ENCODE measurements around the gene MAN1C1. TPM values are rescaled to one million over a fixed set of nuclear protein-coding genes. Genes with fewer than 3 reads are reported as not detected.

The MAN1C1 gene
- total and polyA plus RNA-seq, 3 experiments from 2014 or later = 2.8 to 5.6 (median 3.6) TPM

DNA sequence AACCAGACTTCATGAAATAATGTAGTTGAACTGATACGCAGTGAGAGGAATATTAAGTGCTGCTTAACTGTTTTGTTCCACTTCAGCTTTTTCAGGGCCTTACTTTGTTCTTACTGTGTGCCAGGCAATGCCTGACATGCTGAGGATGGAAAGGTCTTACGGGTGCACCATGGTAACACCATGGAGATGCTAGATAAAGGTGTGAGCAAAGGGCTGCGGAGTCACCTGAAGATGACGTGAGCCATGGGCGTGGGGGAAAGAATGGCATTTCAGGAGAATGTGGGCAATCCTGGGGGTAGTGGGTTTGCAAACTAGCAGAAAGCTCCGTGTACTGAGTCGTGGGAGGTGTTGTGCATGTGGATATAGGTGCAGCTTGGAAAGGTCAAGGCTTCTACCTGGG is 27.3 kb downstream of the MAN1C1 start:
- CTCF ChIA-PET = interaction anchor here (1.8 to 4.1 kb wide), 2 partner anchors 21 to 24 kb away, joined by 6 to 22 read pairs; no protein-coding TSS in a partner anchor
- Histone ChIP-seq H3K4me1 (ENCODE audit: insufficient read depth, low read length) (peaks cover 83% of the 10 kb centered on the region), H3K27me3 (ENCODE audit: insufficient read depth, low read length, poor library complexity, severe bottlenecking) (no peaks in the 10 kb centered on the region), H3K4me3 (ENCODE audit: low read length) (no peak overlapping the region), H3K9me3 (ENCODE audit: low read length) (no peaks in the 10 kb centered on the region), H3K27ac (ENCODE audit: low read depth, low read length) (no peak overlapping the region), H3K36me3 (ENCODE audit: insufficient read depth, low read length) (no peaks in the 10 kb centered on the region)
- Mint-ChIP-seq H3K27ac (peak overlapping the region; percentile 47 to 85 (median 58)), H3K9me3 (peaks cover 2 to 7% (median 4%) of the 10 kb centered on the region in 5 donors), H3K4me3 (peak overlapping the region in 5 of 7 donors; percentile 3 to 66 (median 46)), H3K27me3 (no peaks in the 10 kb centered on the region), H3K36me3 (peaks cover 10 to 21% (median 12%) of the 10 kb centered on the region in 3 donors), H3K4me1 (peaks cover 39 to 69% (median 69%) of the 10 kb centered on the region in 3 donors)
- POLR2A ChIA-PET = no interaction called here
- DNase-seq = no peak

GRCh38 chr1:25644962-25645361 is 28.4 kb downstream of the MAN1C1 start:
- Histone ChIP-seq H3K9me3 (ENCODE audit: low read length) (no peaks in the 10 kb centered on the region), H3K27ac (ENCODE audit: low read depth, low read length) (no peak overlapping the region), H3K36me3 (ENCODE audit: insufficient read depth, low read length) (no peaks in the 10 kb centered on the region), H3K27me3 (ENCODE audit: insufficient read depth, low read length, poor library complexity, severe bottlenecking) (no peaks in the 10 kb centered on the region), H3K4me1 (ENCODE audit: insufficient read depth, low read length) (peaks cover 77% of the 10 kb centered on the region), H3K4me3 (ENCODE audit: low read length) (no peak overlapping the region)
- peak overlapping the region in 1 of 7 donors; percentile 15 for H3K4me3 Mint-ChIP-seq
- DNase-seq = no peak
- POLR2A ChIA-PET = no interaction called here
- CTCF ChIA-PET = no interaction called here
- H3K36me3 Mint-ChIP-seq = peaks cover 0 to 17% (median 8%) of the 10 kb centered on the region in 3 donors
- H3K9me3 Mint-ChIP-seq = no peaks in the 10 kb centered on the region
- peak overlapping the region in 1 of 8 donors; percentile 94 for H3K27ac Mint-ChIP-seq
- peaks cover 0 to 2% of the 10 kb centered on the region in 2 donors for H3K27me3 Mint-ChIP-seq
- peaks cover 39 to 69% (median 61%) of the 10 kb centered on the region in 3 donors for H3K4me1 Mint-ChIP-seq

- peaks cover 68% of the 10 kb centered on the region for H3K4me1 ChIP-seq (ENCODE audit: insufficient read depth, low read length)
- ChIA-PET POLR2A (no interaction called here), CTCF (no interaction called here)
- no peak overlapping the region for H3K4me3 ChIP-seq (ENCODE audit: low read length)
- Mint-ChIP-seq H3K4me3 (no peak overlapping the region), H3K27ac (peak overlapping the region in 1 of 8 donors; percentile 94), H3K27me3 (peaks cover 0 to 3% of the 10 kb centered on the region in 2 donors), H3K9me3 (no peaks in the 10 kb centered on the region), H3K4me1 (peaks cover 37 to 66% (median 57%) of the 10 kb centered on the region in 3 donors), H3K36me3 (peaks cover 0 to 17% (median 8%) of the 10 kb centered on the region in 3 donors)
- no peak overlapping the region for H3K27ac ChIP-seq (ENCODE audit: low read depth, low read length)
- H3K27me3 ChIP-seq (ENCODE audit: insufficient read depth, low read length, poor library complexity, severe bottlenecking) = no peaks in the 10 kb centered on the region
- no peaks in the 10 kb centered on the region for H3K36me3 ChIP-seq (ENCODE audit: insufficient read depth, low read length)
- DNase-seq = no peak
- H3K9me3 ChIP-seq (ENCODE audit: low read length) = no peaks in the 10 kb centered on the region
Observed at GRCh38 chr1:25645637-25646400, 29.2 kb downstream of the MAN1C1 start.

- DNase-seq = no peak
- Histone ChIP-seq H3K36me3 (ENCODE audit: insufficient read depth, low read length) (no peaks in the 10 kb centered on the region), H3K4me1 (ENCODE audit: insufficient read depth, low read length) (peaks cover 55% of the 10 kb centered on the region), H3K9me3 (ENCODE audit: low read length) (no peaks in the 10 kb centered on the region), H3K27ac (ENCODE audit: low read depth, low read length) (no peak overlapping the region), H3K27me3 (ENCODE audit: insufficient read depth, low read length, poor library complexity, severe bottlenecking) (no peaks in the 10 kb centered on the region), H3K4me3 (ENCODE audit: low read length) (no peak overlapping the region)
- no peaks in the 10 kb centered on the region for H3K9me3 Mint-ChIP-seq
- H3K27ac Mint-ChIP-seq = peak overlapping the region in 2 of 8 donors; percentile 61 to 64
- peaks cover 0 to 17% (median 8%) of the 10 kb centered on the region in 3 donors for H3K36me3 Mint-ChIP-seq
- POLR2A ChIA-PET = interaction anchor here (1.0 kb wide), 1 partner anchor 28 kb away, joined by 3 read pairs; no protein-coding TSS in a partner anchor
- H3K27me3 Mint-ChIP-seq = peaks cover 0 to 3% of the 10 kb centered on the region in 2 donors
- no peak overlapping the region for H3K4me3 Mint-ChIP-seq
- peaks cover 24 to 54% (median 45%) of the 10 kb centered on the region in 3 donors for H3K4me1 Mint-ChIP-seq
- CTCF ChIA-PET = interaction anchor here (1.4 kb wide), 1 partner anchor 8 kb away, joined by 3 read pairs; no protein-coding TSS in a partner anchor
Observed at GRCh38 chr1:25647106-25647505, 30.5 kb downstream of the MAN1C1 start.

DNA sequence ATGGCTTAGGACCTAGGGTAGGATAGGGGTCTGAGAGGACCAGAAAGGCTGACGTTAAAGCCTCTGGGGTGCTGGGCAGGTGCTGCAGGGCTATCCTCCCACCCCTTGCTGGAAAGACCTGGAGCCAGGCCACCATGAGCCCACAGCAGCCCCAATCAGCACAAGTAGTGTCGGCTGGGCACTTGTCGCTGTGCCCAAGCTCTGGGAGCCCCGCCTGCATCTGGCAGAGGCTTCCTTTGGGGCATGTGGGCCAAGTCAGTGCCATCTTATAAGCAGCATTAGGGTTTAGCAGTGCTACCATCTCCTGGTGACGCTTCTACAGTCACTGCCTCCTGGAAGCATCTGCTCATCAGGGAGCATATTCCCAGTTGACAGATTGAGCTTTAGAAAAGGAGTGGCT is 31.3 kb downstream of the MAN1C1 start:
- no peaks in the 10 kb centered on the region for H3K9me3 Mint-ChIP-seq
- H3K36me3 Mint-ChIP-seq = peaks cover 0 to 18% (median 8%) of the 10 kb centered on the region in 3 donors
- peaks cover 17 to 46% (median 37%) of the 10 kb centered on the region in 3 donors for H3K4me1 Mint-ChIP-seq
- Histone ChIP-seq H3K4me3 (ENCODE audit: low read length) (no peak overlapping the region), H3K36me3 (ENCODE audit: insufficient read depth, low read length) (no peaks in the 10 kb centered on the region), H3K27me3 (ENCODE audit: insufficient read depth, low read length, poor library complexity, severe bottlenecking) (no peaks in the 10 kb centered on the region), H3K9me3 (ENCODE audit: low read length) (no peaks in the 10 kb centered on the region), H3K27ac (ENCODE audit: low read depth, low read length) (no peak overlapping the region), H3K4me1 (ENCODE audit: insufficient read depth, low read length) (peaks cover 48% of the 10 kb centered on the region)
- no peak overlapping the region for H3K4me3 Mint-ChIP-seq
- CTCF ChIA-PET = interaction anchor here (1.4 kb wide), 1 partner anchor 8 kb away, joined by 3 read pairs; no protein-coding TSS in a partner anchor
- no peak for DNase-seq
- H3K27me3 Mint-ChIP-seq = peaks cover 0 to 3% of the 10 kb centered on the region in 2 donors
- H3K27ac Mint-ChIP-seq = no peak overlapping the region
- POLR2A ChIA-PET = no interaction called here

DNA sequence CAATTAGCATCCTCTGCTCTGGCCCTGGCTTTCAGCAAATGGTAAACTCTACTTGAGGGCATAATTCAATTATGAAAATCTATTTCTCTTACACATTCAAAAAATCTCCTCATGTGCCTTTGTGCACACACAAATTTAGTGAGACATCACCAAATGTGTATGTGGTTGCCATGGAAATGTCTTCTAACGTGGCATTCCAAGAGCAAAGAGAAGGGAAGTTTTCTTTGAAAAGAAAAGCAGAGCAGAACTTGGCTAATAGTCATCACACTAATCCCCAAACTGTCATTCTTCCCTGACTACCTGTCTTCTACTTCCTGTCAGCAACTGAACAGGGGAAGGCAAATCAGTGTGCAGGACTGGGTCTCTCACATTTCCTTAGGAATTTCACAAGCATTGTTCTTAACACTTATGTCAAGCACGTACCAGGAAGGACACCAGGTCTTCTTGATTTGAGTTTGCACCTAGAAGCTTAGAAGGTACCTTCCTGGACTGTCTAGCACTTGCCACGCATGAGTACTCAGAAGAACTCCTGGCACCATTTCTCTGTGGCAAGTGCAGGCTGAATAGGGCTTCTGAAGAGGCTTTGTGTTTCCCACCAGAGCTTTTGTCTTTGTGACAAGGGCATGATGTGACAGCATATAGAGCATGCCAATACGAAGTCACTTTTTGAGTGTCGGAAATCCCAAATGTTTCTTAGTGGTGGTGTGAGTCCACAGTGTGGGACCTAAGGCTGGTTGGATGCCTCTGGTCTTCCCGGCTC is 32.3 kb downstream of the MAN1C1 start:
- H3K4me1 Mint-ChIP-seq = peaks cover 13 to 46% (median 31%) of the 10 kb centered on the region in 3 donors
- no peak for DNase-seq

DNA sequence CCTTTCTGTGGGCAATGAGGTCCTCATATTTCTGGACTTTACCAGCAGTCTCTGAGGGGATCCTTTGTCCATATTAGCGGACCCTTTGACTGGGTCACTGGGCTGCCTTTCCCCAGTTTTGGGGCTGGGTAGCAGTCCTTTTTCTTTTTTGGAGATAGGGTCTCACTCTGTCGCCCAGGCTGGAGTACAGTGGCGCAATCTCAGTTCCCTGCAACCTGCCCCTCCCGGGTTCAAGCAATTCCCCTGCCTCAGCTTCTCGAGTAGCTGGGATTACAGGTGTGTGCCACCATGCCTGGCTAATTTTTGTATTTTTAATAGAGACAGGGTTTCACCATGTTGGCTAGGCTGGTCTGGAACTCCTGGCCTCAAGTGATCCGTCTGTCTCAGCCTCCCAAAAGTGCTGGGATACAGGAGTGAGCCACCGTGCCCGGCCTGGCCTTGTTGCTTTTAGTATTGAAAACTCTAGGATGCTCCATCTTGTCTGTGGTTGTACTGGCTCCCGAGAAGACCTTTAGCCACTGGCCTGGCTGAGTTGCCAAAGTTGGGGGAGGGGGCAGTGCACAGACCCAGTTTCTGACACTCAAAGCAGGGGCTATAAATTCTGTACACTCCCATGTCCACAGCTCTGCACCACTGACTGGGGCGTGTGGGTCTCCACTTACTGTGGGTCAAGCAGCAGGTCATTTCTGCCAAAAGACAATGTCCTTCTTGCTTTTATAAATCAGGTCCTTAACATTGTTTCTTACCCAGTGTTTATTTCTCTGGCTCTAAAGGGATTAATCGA is 33.1 kb downstream of the MAN1C1 start:
- peaks cover 8 to 38% (median 23%) of the 10 kb centered on the region in 3 donors for H3K4me1 Mint-ChIP-seq
- no peaks in the 10 kb centered on the region for H3K27me3 ChIP-seq (ENCODE audit: insufficient read depth, low read length, poor library complexity, severe bottlenecking)
- H3K9me3 ChIP-seq (ENCODE audit: low read length) = no peaks in the 10 kb centered on the region
- peak overlapping the region in 1 of 7 donors; percentile 8 for H3K4me3 Mint-ChIP-seq
- H3K4me3 ChIP-seq (ENCODE audit: low read length) = no peak overlapping the region
- no peaks in the 10 kb centered on the region for H3K9me3 Mint-ChIP-seq
- ChIA-PET POLR2A (no interaction called here), CTCF (no interaction called here)
- no peak for DNase-seq
- H3K27ac Mint-ChIP-seq = peak overlapping the region in 1 of 8 donors; percentile 66
- peaks cover 37% of the 10 kb centered on the region for H3K4me1 ChIP-seq (ENCODE audit: insufficient read depth, low read length)
- H3K27me3 Mint-ChIP-seq = peaks cover 0 to 3% of the 10 kb centered on the region in 2 donors
- H3K36me3 Mint-ChIP-seq = peaks cover 0 to 21% (median 8%) of the 10 kb centered on the region in 3 donors
- H3K27ac ChIP-seq (ENCODE audit: low read depth, low read length) = no peak overlapping the region
- H3K36me3 ChIP-seq (ENCODE audit: insufficient read depth, low read length) = no peaks in the 10 kb centered on the region

More for the DNA sequence above, 32.3 kb downstream of the MAN1C1 start:
- Histone ChIP-seq H3K9me3 (ENCODE audit: low read length) (no peaks in the 10 kb centered on the region), H3K27me3 (ENCODE audit: insufficient read depth, low read length, poor library complexity, severe bottlenecking) (no peaks in the 10 kb centered on the region), H3K36me3 (ENCODE audit: insufficient read depth, low read length) (no peaks in the 10 kb centered on the region), H3K27ac (ENCODE audit: low read depth, low read length) (no peak overlapping the region), H3K4me3 (ENCODE audit: low read length) (no peak overlapping the region), H3K4me1 (ENCODE audit: insufficient read depth, low read length) (peaks cover 43% of the 10 kb centered on the region)
- Mint-ChIP-seq H3K36me3 (peaks cover 0 to 19% (median 8%) of the 10 kb centered on the region in 3 donors), H3K4me3 (no peak overlapping the region), H3K27me3 (peaks cover 0 to 3% of the 10 kb centered on the region in 2 donors), H3K9me3 (no peaks in the 10 kb centered on the region), H3K27ac (peak overlapping the region in 3 of 8 donors; percentile 54 to 76 (median 66))
- POLR2A ChIA-PET = no interaction called here
- CTCF ChIA-PET = no interaction called here
